HCT116 (cell line): Measurements from ENCODE around the gene LY6G6D. TPM values are rescaled to one million over a fixed set of nuclear protein-coding genes. Genes with fewer than 3 reads are reported as not detected.
A peak's percentile ranks its signal among the peaks of the same experiment; 100 is the strongest.

Experiments used
- ATAC-seq: fragments of 200-7000 bp; cut with Tn5 transposase; 2 replicates; pipeline ENCODE4 v1.9.1; 2020; ENCODE audit warnings: mild to moderate bottlenecking, moderate library complexity
- BruUV-seq: library from RNA; stranded (reverse); fragments of 400-500 nt; replicated peaks from 2 replicates; lab custom pipeline; 2021; lab: Mats Ljungman, UMichigan
- CTCF ChIA-PET: fragments of 300-600 bp; sonication (Branson Sonifier 250); formaldehyde crosslinking; loops from one replicate; lab custom pipeline; 2021; ENCODE audit warnings: antibody characterized with exemption; lab: Charles Lee
- POLR2A ChIA-PET: fragments of 300-600, 350-600 bp; sonication (Branson Sonifier 250); formaldehyde crosslinking; loops from one replicate; lab custom pipeline; 2021; ENCODE audit warnings: antibody characterized with exemption; lab: Charles Lee
- RAD21 ChIA-PET, 2 experiments: fragments of 300-600 bp; sonication (Branson Sonifier 250); formaldehyde crosslinking; loops; one replicate each; lab custom pipeline; 2023; ENCODE audit warnings: low total read pairs in 2 of 2; ENCODE audit not compliant: uncharacterized antibody in 2 of 2, unreplicated experiment in 2 of 2, low non-redundant PET in 1 of 2; lab: Charles Lee
- DNase-seq: peaks from one replicate; pipeline ENCODE4 v3.0.0-alpha.2; 2010; ENCODE audit warnings: low read depth, low spot score
- H2AFZ ChIP-seq: fragments of 200-600 bp; shearing (Covaris generic), sonication (generic); 2 replicates; pipeline ENCODE4 v1.6.1; 2017; ENCODE audit warnings: low read depth, mixed run types, mixed read lengths, antibody characterized with exemption, low read length; ENCODE audit not compliant: poor library complexity, severe bottlenecking
- H3K27ac ChIP-seq: 2 replicates; pipeline ENCODE4 v1.5.1; 2012; ENCODE audit warnings: low read depth, low read length
- H3K27me3 ChIP-seq: fragments of 200-600 bp; sonication (generic); 2 replicates; pipeline ENCODE4 v1.6.1; 2016; ENCODE audit warnings: mixed run types, low read length, mixed read lengths; ENCODE audit not compliant: insufficient read depth
- H3K36me3 ChIP-seq, 2 experiments: fragments of 200-500 bp in 1 of 2; fragments of 200-600 bp in 1 of 2; sonication (Bioruptor generic) in 1 of 2; sonication (generic) in 1 of 2; 2 replicates each; pipeline versions ENCODE4 v1.5.1 to v1.6.1; 2014 to 2016; ENCODE audit warnings: low read length in 2 of 2, inconsistent platforms in 1 of 2, mixed read lengths in 1 of 2, mixed run types in 1 of 2; ENCODE audit not compliant: insufficient read depth in 2 of 2, control insufficient read depth in 1 of 2
- H3K4me1 ChIP-seq, 2 experiments: fragments of 200-600 bp in 1 of 2; sonication (generic) in 1 of 2; 2 replicates each; pipeline versions ENCODE4 v1.5.1 to v1.6.1; 2012 to 2017; ENCODE audit warnings: low read length in 2 of 2, inconsistent platforms in 1 of 2, mild to moderate bottlenecking in 1 of 2, mixed read lengths in 1 of 2, mixed run types in 1 of 2, moderate library complexity in 1 of 2; ENCODE audit not compliant: insufficient read depth in 2 of 2, control insufficient read depth in 1 of 2
- H3K4me2 ChIP-seq: fragments of 200-600 bp; sonication (generic); 2 replicates; pipeline ENCODE4 v1.6.1; 2017; ENCODE audit warnings: mixed run types, low read length, mixed read lengths
- H3K4me3 ChIP-seq, 2 experiments: fragments of 200-600 bp in 1 of 2; sonication (generic) in 1 of 2; replicated peaks in 1 of 2; 2 replicates each; pipeline ENCODE4 v1.5.1; 2011 to 2016; ENCODE audit warnings: low read length in 2 of 2, control low read depth in 1 of 2, low read depth in 1 of 2, mild to moderate bottlenecking in 1 of 2, mixed read lengths in 1 of 2, mixed run types in 1 of 2
- H3K79me2 ChIP-seq: fragments of 200-600 bp; sonication (generic); 2 replicates; pipeline ENCODE4 v1.6.1; 2017; ENCODE audit warnings: mild to moderate bottlenecking, mixed run types, low read length, moderate library complexity, mixed read lengths; ENCODE audit not compliant: insufficient read depth
- H3K9ac ChIP-seq: fragments of 200-600 bp; sonication (generic); 2 replicates; pipeline ENCODE4 v1.6.1; 2016; ENCODE audit warnings: low read length, mixed read lengths
- H3K9me2 ChIP-seq: fragments of 200-600 bp; sonication (generic), shearing (Covaris generic); 2 replicates; pipeline ENCODE4 v1.6.1; 2017; ENCODE audit warnings: mixed run types, mild to moderate bottlenecking, moderate library complexity; ENCODE audit not compliant: insufficient read depth
- H3K9me3 ChIP-seq, 2 experiments: fragments of 200-500 bp in 1 of 2; fragments of 200-600 bp in 1 of 2; sonication (Bioruptor generic) in 1 of 2; sonication (generic) in 1 of 2; 2 replicates each; pipeline ENCODE4 v1.6.1; 2014 to 2017; ENCODE audit warnings: low read length in 2 of 2, mixed read lengths in 2 of 2, inconsistent platforms in 1 of 2, low read depth in 1 of 2, mild to moderate bottlenecking in 1 of 2, mixed run types in 1 of 2, moderate library complexity in 1 of 2; ENCODE audit not compliant: control insufficient read depth in 1 of 2, insufficient read depth in 1 of 2
- H4K20me1 ChIP-seq: fragments of 200-600 bp; sonication (generic), shearing (Covaris generic); 2 replicates; pipeline ENCODE4 v1.6.1; 2017; ENCODE audit warnings: mixed run types, mild to moderate bottlenecking, moderate library complexity; ENCODE audit not compliant: insufficient read depth
- CBX3 ChIP-seq: IDR thresholded peaks from 2 replicates; pipeline ENCODE4 v1.6.1; 2012; ENCODE audit warnings: low read depth
- CEBPB ChIP-seq: IDR thresholded peaks from 2 replicates; pipeline ENCODE4 v1.6.1; 2012; ENCODE audit warnings: low read depth
- EGR1 ChIP-seq: IDR thresholded peaks from 2 replicates; pipeline ENCODE4 v1.6.1; 2012; ENCODE audit warnings: low read depth
- ELF1 ChIP-seq: IDR thresholded peaks from 2 replicates; pipeline ENCODE4 v1.6.1; 2012; ENCODE audit warnings: low read depth, borderline replicate concordance
- JUND ChIP-seq: IDR thresholded peaks from 2 replicates; pipeline ENCODE4 v1.6.1; 2012
- RAD21 ChIP-seq: IDR thresholded peaks from 2 replicates; pipeline ENCODE4 v1.6.1; 2012; ENCODE audit warnings: low read depth, mild to moderate bottlenecking
- SP1 ChIP-seq: IDR thresholded peaks from 2 replicates; pipeline ENCODE4 v1.6.1; 2012; ENCODE audit warnings: low read depth
- TCF7L2 ChIP-seq: IDR thresholded peaks from 2 replicates; pipeline ENCODE4 v1.7.0; 2011; ENCODE audit warnings: borderline replicate concordance, inconsistent platforms; ENCODE audit not compliant: insufficient read depth, insufficient read length; ENCODE audit errors: extremely low read depth
- YY1 ChIP-seq: IDR thresholded peaks from 2 replicates; pipeline ENCODE4 v1.6.1; 2011; ENCODE audit warnings: low read length, low read depth, moderate library complexity, mild to moderate bottlenecking; ENCODE audit not compliant: insufficient replicate concordance; ENCODE audit errors: extremely low read depth
- ZFX ChIP-seq: fragments of 450-650 bp; IDR thresholded peaks from 2 replicates; pipeline ENCODE4 v1.6.1; 2017
- ZNF274 ChIP-seq: fragments of 200-500 bp; sonication (Bioruptor generic); IDR thresholded peaks from 2 replicates; pipeline ENCODE4 v1.6.1; 2014; ENCODE audit warnings: mild to moderate bottlenecking, low read depth, low read length, inconsistent platforms
- intact Hi-C: fragments of 100-400 bp; cut with micrococcal nuclease; formaldehyde crosslinking; loops from 2 replicates; pipeline ENCODE4 v1.10.0; 2022
- total RNA-seq: library from RNA; stranded (reverse); gene quantifications from one replicate; pipeline ENCODE4 v1.2.1, GENCODE V29; 2021; ENCODE audit not compliant: unreplicated experiment
- TF ChIP-seq, protein P1 (sequence below): IDR thresholded peaks from 2 replicates; pipeline ENCODE4 v1.6.1; 2012; ENCODE audit warnings: low read depth
- TF ChIP-seq, protein P2 (sequence below), 3 experiments: fragments of 200-600 bp in 1 of 3; sonication (generic) in 1 of 3; IDR thresholded peaks in 2 of 3; conservative IDR thresholded peaks in 1 of 3; 2 replicates each; pipeline ENCODE4 v1.5.1; 2012 to 2017; ENCODE audit warnings: low read depth in 2 of 3, low read length in 2 of 3, antibody characterized with exemption in 1 of 3, borderline replicate concordance in 1 of 3, control low read depth in 1 of 3, mild to moderate bottlenecking in 1 of 3, mixed read lengths in 1 of 3, mixed run types in 1 of 3, moderate library complexity in 1 of 3; ENCODE audit not compliant: insufficient read depth in 1 of 3

The LY6G6D gene
- total RNA-seq, 1 experiment from 2014 or later: not detected

DNA sequence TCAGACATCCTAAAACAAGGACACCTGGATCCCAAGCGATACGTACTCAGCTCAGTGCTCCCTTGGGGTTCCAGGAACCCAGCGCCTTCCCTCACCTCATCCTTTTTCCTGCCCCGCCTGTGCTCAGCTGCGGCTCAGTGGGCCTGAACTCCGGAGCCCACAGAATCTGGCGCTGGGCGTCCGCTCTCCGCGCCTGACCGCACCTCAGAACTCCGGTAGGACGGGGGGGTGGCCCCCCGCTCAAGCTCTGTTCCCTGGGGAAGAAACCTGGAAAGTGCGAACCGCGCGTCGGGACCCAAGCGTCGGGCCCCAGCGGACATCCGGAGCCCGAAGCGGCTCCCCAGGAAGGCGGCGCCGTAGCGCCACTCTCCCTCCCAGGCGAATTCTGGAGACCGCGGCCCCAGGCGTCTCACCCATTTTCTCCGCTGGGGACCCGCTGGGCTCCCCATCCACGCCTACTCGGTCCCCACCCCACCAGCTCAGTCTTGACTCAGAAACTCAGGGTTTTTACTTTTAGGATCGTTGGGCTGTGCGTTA lies 33.9 kb upstream of the LY6G6D start:
- H3K4me3 ChIP-seq: peak overlapping the region; percentile 53 to 61
- BruUV-seq: TSS peak; percentile 49
- peak overlapping the region; percentile 85 for H3K4me2 ChIP-seq
- H3K9me3 ChIP-seq: no peaks in the 10 kb centered on the region
- H4K20me1 ChIP-seq: no peaks in the 10 kb centered on the region
- TF ChIP-seq ZFX: peak; percentile 52; the same call in 1 of the 2 replicates
- no peak for TF ChIP-seq JUND
- ChIA-PET POLR2A (interaction anchor here (0.7 to 0.9 kb wide), 2 partner anchors 48 to 146 kb away, joined by 3 read pairs; partner anchors contain the start of genes DDAH2 and HSPA1B), RAD21 (interaction anchor here (0.6 to 0.9 kb wide), 3 partner anchors 54 to 370 kb away, joined by 3 read pairs; no protein-coding TSS in a partner anchor), CTCF (interaction anchor here (0.7 to 2.2 kb wide), 4 partner anchors 58 to 271 kb away, joined by 3 to 9 read pairs (median 6); partner anchors contain the start of gene MSH5)
- intact Hi-C loops: loop anchor here (2.0 kb wide), 1 partner anchor 50 kb away; no protein-coding TSS in a partner anchor
- DNase-seq (no peak), ATAC-seq (peak; percentile 67)
- no peaks in the 10 kb centered on the region for H3K27me3 ChIP-seq
- H2AFZ ChIP-seq: peak overlapping the region; percentile 57
- peak overlapping the region; percentile 64 for H3K9ac ChIP-seq
- peaks cover 4 to 19% of the 10 kb centered on the region in 2 experiments; a peak in 3 of 4 replicates for H3K4me1 ChIP-seq
- no peaks in the 10 kb centered on the region for H3K36me3 ChIP-seq
- H3K27ac ChIP-seq: peak overlapping the region; percentile 70
- H3K9me2 ChIP-seq: no peaks in the 10 kb centered on the region
- no peaks in the 10 kb centered on the region for H3K79me2 ChIP-seq

DNA sequence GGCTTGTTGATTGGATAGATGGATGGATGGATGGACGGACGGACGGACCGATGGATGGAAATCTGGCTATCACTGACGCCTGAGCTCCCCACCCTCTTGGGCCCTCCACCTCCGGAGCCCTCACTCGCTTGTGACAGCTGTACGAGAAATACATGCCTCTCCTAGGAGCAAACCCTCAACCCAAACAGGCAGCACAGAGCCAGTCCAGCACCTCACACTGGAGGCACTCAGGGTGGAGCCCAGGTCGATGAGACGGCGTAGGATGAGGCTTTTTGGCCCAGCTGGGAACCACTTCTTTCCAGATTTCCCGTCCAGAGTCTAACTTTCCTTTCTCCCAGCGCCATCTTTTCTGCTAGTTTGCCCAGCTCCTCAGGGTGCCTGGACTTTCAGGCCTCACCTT lies 31.6 kb upstream of the LY6G6D start:
- ATAC-seq (no peak), DNase-seq (no peak)
- H3K9me2 ChIP-seq: no peaks in the 10 kb centered on the region
- no peak overlapping the region for H3K27ac ChIP-seq
- no peak overlapping the region for H3K4me3 ChIP-seq
- H4K20me1 ChIP-seq: no peaks in the 10 kb centered on the region
- peaks cover 5 to 9% of the 10 kb centered on the region in 2 experiments; a peak in 2 of 4 replicates for H3K36me3 ChIP-seq
- POLR2A ChIA-PET: no interaction called here
- H3K9me3 ChIP-seq: no peaks in the 10 kb centered on the region
- peaks cover 4 to 19% of the 10 kb centered on the region in 2 experiments; a peak in 3 of 4 replicates for H3K4me1 ChIP-seq
- intact Hi-C loops: no loop called here
- no peak overlapping the region for H3K9ac ChIP-seq
- H3K27me3 ChIP-seq: no peaks in the 10 kb centered on the region
- CTCF ChIA-PET: interaction anchor here (1.6 kb wide), 1 partner anchor 90 kb away, joined by 3 read pairs; no protein-coding TSS in a partner anchor
- no peaks in the 10 kb centered on the region for H3K79me2 ChIP-seq
- RAD21 ChIA-PET: no interaction called here
- H3K4me2 ChIP-seq: no peak overlapping the region
- BruUV-seq: no TSS peak
- no peak overlapping the region for H2AFZ ChIP-seq
- no peak for TF ChIP-seq CBX3
- no peak for TF ChIP-seq JUND
- TF ChIP-seq SP1: no peak
- TF ChIP-seq, protein P1, sequence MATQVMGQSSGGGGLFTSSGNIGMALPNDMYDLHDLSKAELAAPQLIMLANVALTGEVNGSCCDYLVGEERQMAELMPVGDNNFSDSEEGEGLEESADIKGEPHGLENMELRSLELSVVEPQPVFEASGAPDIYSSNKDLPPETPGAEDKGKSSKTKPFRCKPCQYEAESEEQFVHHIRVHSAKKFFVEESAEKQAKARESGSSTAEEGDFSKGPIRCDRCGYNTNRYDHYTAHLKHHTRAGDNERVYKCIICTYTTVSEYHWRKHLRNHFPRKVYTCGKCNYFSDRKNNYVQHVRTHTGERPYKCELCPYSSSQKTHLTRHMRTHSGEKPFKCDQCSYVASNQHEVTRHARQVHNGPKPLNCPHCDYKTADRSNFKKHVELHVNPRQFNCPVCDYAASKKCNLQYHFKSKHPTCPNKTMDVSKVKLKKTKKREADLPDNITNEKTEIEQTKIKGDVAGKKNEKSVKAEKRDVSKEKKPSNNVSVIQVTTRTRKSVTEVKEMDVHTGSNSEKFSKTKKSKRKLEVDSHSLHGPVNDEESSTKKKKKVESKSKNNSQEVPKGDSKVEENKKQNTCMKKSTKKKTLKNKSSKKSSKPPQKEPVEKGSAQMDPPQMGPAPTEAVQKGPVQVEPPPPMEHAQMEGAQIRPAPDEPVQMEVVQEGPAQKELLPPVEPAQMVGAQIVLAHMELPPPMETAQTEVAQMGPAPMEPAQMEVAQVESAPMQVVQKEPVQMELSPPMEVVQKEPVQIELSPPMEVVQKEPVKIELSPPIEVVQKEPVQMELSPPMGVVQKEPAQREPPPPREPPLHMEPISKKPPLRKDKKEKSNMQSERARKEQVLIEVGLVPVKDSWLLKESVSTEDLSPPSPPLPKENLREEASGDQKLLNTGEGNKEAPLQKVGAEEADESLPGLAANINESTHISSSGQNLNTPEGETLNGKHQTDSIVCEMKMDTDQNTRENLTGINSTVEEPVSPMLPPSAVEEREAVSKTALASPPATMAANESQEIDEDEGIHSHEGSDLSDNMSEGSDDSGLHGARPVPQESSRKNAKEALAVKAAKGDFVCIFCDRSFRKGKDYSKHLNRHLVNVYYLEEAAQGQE: no peak
- TF ChIP-seq CEBPB: no peak
- no peak for TF ChIP-seq YY1
- no peak for TF ChIP-seq RAD21
- no peak for TF ChIP-seq ELF1
- TF ChIP-seq, protein P2, sequence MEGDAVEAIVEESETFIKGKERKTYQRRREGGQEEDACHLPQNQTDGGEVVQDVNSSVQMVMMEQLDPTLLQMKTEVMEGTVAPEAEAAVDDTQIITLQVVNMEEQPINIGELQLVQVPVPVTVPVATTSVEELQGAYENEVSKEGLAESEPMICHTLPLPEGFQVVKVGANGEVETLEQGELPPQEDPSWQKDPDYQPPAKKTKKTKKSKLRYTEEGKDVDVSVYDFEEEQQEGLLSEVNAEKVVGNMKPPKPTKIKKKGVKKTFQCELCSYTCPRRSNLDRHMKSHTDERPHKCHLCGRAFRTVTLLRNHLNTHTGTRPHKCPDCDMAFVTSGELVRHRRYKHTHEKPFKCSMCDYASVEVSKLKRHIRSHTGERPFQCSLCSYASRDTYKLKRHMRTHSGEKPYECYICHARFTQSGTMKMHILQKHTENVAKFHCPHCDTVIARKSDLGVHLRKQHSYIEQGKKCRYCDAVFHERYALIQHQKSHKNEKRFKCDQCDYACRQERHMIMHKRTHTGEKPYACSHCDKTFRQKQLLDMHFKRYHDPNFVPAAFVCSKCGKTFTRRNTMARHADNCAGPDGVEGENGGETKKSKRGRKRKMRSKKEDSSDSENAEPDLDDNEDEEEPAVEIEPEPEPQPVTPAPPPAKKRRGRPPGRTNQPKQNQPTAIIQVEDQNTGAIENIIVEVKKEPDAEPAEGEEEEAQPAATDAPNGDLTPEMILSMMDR (IDR thresholded peaks at IDR 0.05 in 2 of 3, conservative IDR thresholded peaks at IDR 0.05 in 1 of 3; ENCODE audit: borderline replicate concordance in 1 of 3, insufficient read depth in 1 of 3, low read depth in 2 of 3, low read length in 2 of 3): no peak
- TF ChIP-seq EGR1: no peak
- no peak for TF ChIP-seq ZNF274
- no peak for TF ChIP-seq TCF7L2
